Testis (tissue), 3 donors: ENCODE results near the gene CD81. TPM values are rescaled to one million over a fixed set of nuclear protein-coding genes. Genes with fewer than 3 reads are reported as not detected.
A peak's percentile ranks its signal among the peaks of the same experiment; 100 is the strongest.

Experiments used
- DNase-seq: peaks from one replicate; pipeline ENCODE4 v3.0.0-alpha.2; 2019
- H3K27ac ChIP-seq, 2 donors: fragments of 200-600 bp; sonication (generic); one replicate each; pipeline ENCODE4 v1.5.1; 2019
- H3K27me3 ChIP-seq: fragments of 200-600 bp; sonication (generic); one replicate; pipeline ENCODE4 v1.5.1; 2019
- H3K36me3 ChIP-seq: fragments of 200-600 bp; sonication (generic); one replicate; pipeline ENCODE4 v1.5.1; 2017; ENCODE audit warnings: low read depth; ENCODE audit errors: missing control alignments
- H3K4me1 ChIP-seq: fragments of 200-600 bp; sonication (generic); one replicate; pipeline ENCODE4 v1.5.1; 2019
- H3K4me3 ChIP-seq, 2 donors: fragments of 200-600 bp; sonication (generic); one replicate each; pipeline ENCODE4 v1.5.1; 2017 to 2019
- H3K9me3 ChIP-seq: fragments of 200-600 bp; sonication (generic); one replicate; pipeline ENCODE4 v1.5.1; 2017
- POLR2A ChIP-seq: fragments of 450-650 bp; IDR thresholded peaks from one replicate; pipeline ENCODE4 v1.6.1; 2017; ENCODE audit warnings: antibody characterized with exemption, mild to moderate bottlenecking, moderate library complexity
- WGBS, 2 donors: methylation state at CpG; one replicate each; pipeline ENCODE4 v1.1.5; 2018; 5-methylcytosine and 5-hydroxymethylcytosine counted together
- intact Hi-C: fragments of 100-400 bp; cut with DNase I; formaldehyde crosslinking; loops from one replicate; pipeline ENCODE4 v1.15.1; 2023; ENCODE audit warnings: low total_unique reads
- polyA plus RNA-seq: library from polyadenylated mRNA; stranded (reverse); fragments of 350-450 nt; fragmentation: Illumina TruSeq; extraction: RNeasy Lipid Tissue Mini Kit (QIAGEN cat#74804); gene quantifications from one replicate; pipeline ENCODE4 v1.2.3, GENCODE V29; 2014; ENCODE audit warnings: low read depth, low replicate concordance; ENCODE audit not compliant: insufficient read depth
- total RNA-seq, 2 donors: library from RNA; depleted of rRNA; stranded (reverse); fragments of >200 nt; gene quantifications; one replicate each; pipeline ENCODE4 v1.2.3, GENCODE V29; 2016
- TF ChIP-seq, protein P1 (sequence below), 3 experiments: fragments of 450-650 bp in 2 of 3; fragments of 200-600 bp in 1 of 3; sonication (generic) in 1 of 3; IDR thresholded peaks; one replicate each; pipeline ENCODE4 v1.5.1; 2016 to 2019; ENCODE audit warnings: antibody characterized with exemption in 3 of 3, mild to moderate bottlenecking in 2 of 3, moderate library complexity in 1 of 3

The CD81 gene
- total and polyA plus RNA-seq, 3 donors from 2014 or later: 541 to 829 (median 665) TPM

DNA sequence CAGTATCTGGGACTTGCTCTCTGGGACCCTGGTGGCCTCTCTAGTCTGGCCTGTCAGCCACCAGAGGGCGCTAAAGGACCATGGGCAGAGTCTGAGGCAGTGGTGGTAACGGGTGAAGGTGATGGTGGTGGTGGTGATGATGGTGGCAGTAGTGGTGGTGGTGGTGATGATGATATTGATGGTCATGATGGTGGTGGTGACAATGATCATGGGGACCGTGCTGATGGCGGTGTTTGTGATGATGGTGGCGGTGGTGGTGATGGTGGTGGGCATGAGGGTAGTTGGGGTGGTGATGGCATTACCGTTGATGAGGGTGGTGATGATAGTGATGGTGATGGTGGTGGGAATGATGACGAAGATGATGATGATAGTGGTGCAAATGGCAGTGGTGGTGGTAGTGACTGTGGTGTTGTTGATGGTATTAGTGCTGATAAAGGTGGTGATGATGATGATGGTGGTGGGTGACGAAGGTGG is 51.2 kb downstream of the CD81 start:
- peak; percentile 90 for DNase-seq

DNA sequence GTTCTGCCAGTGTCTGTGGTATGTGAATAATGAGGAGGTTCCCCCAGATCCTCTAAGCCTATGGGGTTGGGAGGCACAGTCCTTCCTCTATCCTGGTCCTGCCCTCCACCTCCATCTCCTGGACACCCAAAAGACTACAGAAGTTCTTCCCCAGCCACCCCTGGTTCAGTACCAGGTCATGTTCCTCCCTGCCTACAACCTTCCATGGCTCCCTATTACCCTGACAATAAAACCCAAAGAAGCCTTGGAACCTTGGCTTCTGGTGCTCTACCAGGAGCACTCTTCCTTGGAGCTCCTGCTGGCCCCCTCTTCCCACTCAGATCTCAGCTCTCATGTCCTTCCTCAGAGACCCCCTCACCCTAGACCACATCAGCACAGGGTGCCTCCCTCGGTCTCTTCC is 54.3 kb downstream of the CD81 start:
- no peak for DNase-seq
- H3K4me3 ChIP-seq: no peak overlapping the region
- no peak for TF ChIP-seq POLR2A
- TF ChIP-seq, protein P1, sequence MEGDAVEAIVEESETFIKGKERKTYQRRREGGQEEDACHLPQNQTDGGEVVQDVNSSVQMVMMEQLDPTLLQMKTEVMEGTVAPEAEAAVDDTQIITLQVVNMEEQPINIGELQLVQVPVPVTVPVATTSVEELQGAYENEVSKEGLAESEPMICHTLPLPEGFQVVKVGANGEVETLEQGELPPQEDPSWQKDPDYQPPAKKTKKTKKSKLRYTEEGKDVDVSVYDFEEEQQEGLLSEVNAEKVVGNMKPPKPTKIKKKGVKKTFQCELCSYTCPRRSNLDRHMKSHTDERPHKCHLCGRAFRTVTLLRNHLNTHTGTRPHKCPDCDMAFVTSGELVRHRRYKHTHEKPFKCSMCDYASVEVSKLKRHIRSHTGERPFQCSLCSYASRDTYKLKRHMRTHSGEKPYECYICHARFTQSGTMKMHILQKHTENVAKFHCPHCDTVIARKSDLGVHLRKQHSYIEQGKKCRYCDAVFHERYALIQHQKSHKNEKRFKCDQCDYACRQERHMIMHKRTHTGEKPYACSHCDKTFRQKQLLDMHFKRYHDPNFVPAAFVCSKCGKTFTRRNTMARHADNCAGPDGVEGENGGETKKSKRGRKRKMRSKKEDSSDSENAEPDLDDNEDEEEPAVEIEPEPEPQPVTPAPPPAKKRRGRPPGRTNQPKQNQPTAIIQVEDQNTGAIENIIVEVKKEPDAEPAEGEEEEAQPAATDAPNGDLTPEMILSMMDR (IDR thresholded peaks at IDR 0.05): no peak
- no peak overlapping the region for H3K27ac ChIP-seq
- H3K27me3 ChIP-seq: no peaks in the 10 kb centered on the region
- WGBS, 2 donors: 82 to 83% methylated on average over 1 of the region's 1 CpG
- H3K36me3 ChIP-seq: no peaks in the 10 kb centered on the region
- intact Hi-C loops: no loop called here
- no peaks in the 10 kb centered on the region for H3K9me3 ChIP-seq
- no peaks in the 10 kb centered on the region for H3K4me1 ChIP-seq

More for the DNA sequence above, 51.2 kb downstream of the CD81 start:
- H3K27me3 ChIP-seq: no peaks in the 10 kb centered on the region
- H3K4me3 ChIP-seq: no peak overlapping the region
- intact Hi-C loops: loop anchor here (5.0 to 10.0 kb wide), 2 partner anchors 104 to 466 kb away; no protein-coding TSS in a partner anchor
- 71 to 72% methylated on average over 8 of the region's 8 CpGs for WGBS, 2 donors
- no peaks in the 10 kb centered on the region for H3K9me3 ChIP-seq
- no peaks in the 10 kb centered on the region for H3K36me3 ChIP-seq
- no peaks in the 10 kb centered on the region for H3K4me1 ChIP-seq
- TF ChIP-seq, protein P1 (IDR thresholded peaks at IDR 0.05): peak; percentile 92 to 95 (median 94)
- TF ChIP-seq POLR2A: no peak
- H3K27ac ChIP-seq: no peak overlapping the region

DNA sequence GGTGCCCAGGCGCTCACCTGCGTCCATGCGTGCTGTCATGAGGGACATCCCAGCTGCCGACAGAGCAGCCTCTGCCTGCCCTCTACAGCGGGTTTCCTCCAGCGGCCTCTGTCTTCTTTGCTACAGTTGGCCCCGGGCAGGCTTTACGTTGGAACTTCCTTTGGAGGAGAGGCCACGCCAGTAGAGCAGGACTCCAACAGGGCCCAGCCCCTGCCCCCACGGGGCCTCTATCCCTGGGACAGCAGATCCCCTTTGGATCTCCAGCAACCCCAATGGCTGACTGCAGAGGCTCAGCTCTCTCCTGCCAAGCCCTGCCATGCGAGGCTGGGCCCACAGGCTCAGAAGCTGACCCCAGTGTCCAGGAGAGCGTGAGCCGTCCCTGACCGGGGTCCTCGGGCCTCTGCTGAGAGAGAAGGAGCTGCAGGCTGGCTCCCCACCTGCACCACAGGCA is 55.1 kb downstream of the CD81 start:
- Histone ChIP-seq H3K36me3 (no peaks in the 10 kb centered on the region), H3K4me1 (no peaks in the 10 kb centered on the region), H3K9me3 (no peaks in the 10 kb centered on the region), H3K4me3 (no peak overlapping the region), H3K27me3 (no peaks in the 10 kb centered on the region), H3K27ac (no peak overlapping the region)
- TF ChIP-seq, protein P1 (IDR thresholded peaks at IDR 0.05): no peak
- no peak for TF ChIP-seq POLR2A
- intact Hi-C loops: no loop called here
- WGBS, 2 donors: 83% methylated on average over 15 of the region's 15 CpGs; no CpG with 5 or more reads in 1 of the 2 donors
- DNase-seq: no peak

DNA sequence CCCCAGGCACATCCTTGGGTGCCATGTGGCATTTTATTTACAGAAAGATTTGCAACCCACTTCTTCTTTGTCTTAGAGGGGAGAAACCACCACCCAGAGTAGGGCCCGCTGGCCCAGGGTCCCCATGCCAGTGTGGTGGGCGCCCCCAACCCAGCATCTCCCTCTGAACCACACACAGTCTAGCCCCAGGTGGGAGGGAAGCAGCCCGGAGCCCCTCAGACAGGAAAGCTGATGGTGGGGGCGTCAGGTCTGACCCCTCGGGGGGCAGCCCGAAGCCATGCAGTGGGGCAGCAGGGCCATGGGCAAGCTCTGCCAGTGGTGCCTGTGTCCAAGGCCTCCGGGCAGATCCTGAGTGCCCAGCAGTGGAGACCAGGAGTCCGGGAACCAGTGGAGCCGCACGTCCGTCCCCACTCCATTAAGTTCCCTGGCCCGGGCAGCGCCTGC is 55.5 kb downstream of the CD81 start:
- 95% methylated on average over 13 of the region's 13 CpGs; no CpG with 5 or more reads in 1 of the 2 donors for WGBS, 2 donors
- Histone ChIP-seq H3K27me3 (no peaks in the 10 kb centered on the region), H3K36me3 (no peaks in the 10 kb centered on the region), H3K9me3 (no peaks in the 10 kb centered on the region), H3K27ac (no peak overlapping the region), H3K4me1 (no peaks in the 10 kb centered on the region), H3K4me3 (no peak overlapping the region)
- intact Hi-C loops: no loop called here
- no peak for DNase-seq
- TF ChIP-seq POLR2A: no peak
- TF ChIP-seq, protein P1 (IDR thresholded peaks at IDR 0.05): no peak
